ENCODE measurements around the gene ZC3HAV1.
A peak's percentile ranks its signal among the peaks of the same experiment; 100 is the strongest.

DNA sequence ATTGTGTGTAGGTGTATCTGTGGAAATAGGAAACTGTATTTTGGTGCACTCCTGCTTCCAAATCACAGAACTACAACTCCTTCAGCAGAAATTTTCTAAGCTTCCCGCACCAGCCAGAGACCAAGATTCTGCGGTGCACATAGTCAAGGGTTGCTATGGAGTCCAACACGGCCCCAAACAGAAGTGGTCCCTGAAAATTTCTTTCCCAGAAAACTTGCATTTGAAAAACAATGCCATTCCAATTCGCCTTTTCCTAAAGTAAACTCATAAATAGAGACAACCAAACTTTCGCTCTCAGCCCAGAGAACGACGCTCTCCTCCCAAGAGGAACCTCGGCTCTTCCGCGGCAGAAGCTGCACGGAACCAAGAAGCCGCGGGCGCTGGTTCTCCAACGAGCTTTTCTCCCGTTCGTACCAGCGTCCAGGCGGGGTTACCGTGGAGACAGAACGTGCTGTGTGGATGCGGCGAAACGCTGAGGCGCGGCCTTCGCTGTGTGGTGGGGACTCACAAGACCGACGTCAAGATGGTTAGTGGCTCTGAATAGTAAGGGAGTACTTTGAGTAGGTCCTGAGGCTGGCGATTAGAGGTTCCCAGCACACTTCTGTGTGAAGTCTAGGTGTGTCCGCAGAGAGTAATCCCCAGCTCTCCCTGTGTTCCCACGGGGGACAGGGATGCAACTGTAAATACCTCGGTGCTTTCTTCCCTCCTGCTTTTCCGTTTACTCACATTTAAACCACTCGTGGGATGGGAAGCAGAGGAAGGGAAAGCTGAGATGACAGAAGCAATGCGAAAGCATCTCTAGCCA is 24.0 kb upstream of the ZC3HAV1 start:
- TF ChIP-seq, protein P1, sequence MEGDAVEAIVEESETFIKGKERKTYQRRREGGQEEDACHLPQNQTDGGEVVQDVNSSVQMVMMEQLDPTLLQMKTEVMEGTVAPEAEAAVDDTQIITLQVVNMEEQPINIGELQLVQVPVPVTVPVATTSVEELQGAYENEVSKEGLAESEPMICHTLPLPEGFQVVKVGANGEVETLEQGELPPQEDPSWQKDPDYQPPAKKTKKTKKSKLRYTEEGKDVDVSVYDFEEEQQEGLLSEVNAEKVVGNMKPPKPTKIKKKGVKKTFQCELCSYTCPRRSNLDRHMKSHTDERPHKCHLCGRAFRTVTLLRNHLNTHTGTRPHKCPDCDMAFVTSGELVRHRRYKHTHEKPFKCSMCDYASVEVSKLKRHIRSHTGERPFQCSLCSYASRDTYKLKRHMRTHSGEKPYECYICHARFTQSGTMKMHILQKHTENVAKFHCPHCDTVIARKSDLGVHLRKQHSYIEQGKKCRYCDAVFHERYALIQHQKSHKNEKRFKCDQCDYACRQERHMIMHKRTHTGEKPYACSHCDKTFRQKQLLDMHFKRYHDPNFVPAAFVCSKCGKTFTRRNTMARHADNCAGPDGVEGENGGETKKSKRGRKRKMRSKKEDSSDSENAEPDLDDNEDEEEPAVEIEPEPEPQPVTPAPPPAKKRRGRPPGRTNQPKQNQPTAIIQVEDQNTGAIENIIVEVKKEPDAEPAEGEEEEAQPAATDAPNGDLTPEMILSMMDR (IDR thresholded peaks at IDR 0.05; ENCODE audit: insufficient read depth, low read length): no peak
- peak; percentile 52; the same call in 1 of the 2 replicates for TF ChIP-seq SPI1 (IDR thresholded peaks at IDR 0.05; ENCODE audit: borderline replicate concordance, low read depth)
- peak; percentile 83 for TF ChIP-seq POLR2AphosphoS5 (IDR thresholded peaks at IDR 0.05; ENCODE audit: low read depth)
- TF ChIP-seq, protein P2, sequence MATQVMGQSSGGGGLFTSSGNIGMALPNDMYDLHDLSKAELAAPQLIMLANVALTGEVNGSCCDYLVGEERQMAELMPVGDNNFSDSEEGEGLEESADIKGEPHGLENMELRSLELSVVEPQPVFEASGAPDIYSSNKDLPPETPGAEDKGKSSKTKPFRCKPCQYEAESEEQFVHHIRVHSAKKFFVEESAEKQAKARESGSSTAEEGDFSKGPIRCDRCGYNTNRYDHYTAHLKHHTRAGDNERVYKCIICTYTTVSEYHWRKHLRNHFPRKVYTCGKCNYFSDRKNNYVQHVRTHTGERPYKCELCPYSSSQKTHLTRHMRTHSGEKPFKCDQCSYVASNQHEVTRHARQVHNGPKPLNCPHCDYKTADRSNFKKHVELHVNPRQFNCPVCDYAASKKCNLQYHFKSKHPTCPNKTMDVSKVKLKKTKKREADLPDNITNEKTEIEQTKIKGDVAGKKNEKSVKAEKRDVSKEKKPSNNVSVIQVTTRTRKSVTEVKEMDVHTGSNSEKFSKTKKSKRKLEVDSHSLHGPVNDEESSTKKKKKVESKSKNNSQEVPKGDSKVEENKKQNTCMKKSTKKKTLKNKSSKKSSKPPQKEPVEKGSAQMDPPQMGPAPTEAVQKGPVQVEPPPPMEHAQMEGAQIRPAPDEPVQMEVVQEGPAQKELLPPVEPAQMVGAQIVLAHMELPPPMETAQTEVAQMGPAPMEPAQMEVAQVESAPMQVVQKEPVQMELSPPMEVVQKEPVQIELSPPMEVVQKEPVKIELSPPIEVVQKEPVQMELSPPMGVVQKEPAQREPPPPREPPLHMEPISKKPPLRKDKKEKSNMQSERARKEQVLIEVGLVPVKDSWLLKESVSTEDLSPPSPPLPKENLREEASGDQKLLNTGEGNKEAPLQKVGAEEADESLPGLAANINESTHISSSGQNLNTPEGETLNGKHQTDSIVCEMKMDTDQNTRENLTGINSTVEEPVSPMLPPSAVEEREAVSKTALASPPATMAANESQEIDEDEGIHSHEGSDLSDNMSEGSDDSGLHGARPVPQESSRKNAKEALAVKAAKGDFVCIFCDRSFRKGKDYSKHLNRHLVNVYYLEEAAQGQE (IDR thresholded peaks at IDR 0.05; ENCODE audit: insufficient replicate concordance, low read depth): peak; percentile 66

All from HL-60 (cell line).